HEK293T (cell line): ENCODE measurements around the gene LRIT1.

ENCODE experiments used
- CTCF ChIA-PET: fragments of 350-600 bp; formaldehyde crosslinking; extraction: SDS; loops from one replicate; lab custom pipeline; 2021; ENCODE audit warnings: antibody characterized with exemption, inconsistent platforms; lab: Yijun Ruan, JAX
- POLR2A ChIA-PET: fragments of 350-600 bp; formaldehyde crosslinking; extraction: SDS; loops from one replicate; lab custom pipeline; 2020; ENCODE audit warnings: antibody characterized with exemption, inconsistent platforms; lab: Yijun Ruan, JAX
- DNase-seq: peaks from one replicate; pipeline ENCODE4 v3.0.0; 2012; ENCODE audit warnings: mixed read lengths; ENCODE audit errors: extremely low spot score
- ARNT ChIP-seq: fragments of 450-650 bp; IDR thresholded peaks from 2 replicates; pipeline ENCODE4 v1.6.1; 2017; ENCODE audit warnings: mild to moderate bottlenecking
- BHLHE40 ChIP-seq: fragments of 450-650 bp; IDR thresholded peaks from 2 replicates; pipeline ENCODE4 v1.6.1; 2016; ENCODE audit warnings: mild to moderate bottlenecking, moderate library complexity, borderline replicate concordance
- CTBP1 ChIP-seq: fragments of 450-650 bp; IDR thresholded peaks from 2 replicates; pipeline ENCODE4 v1.6.1; 2016; ENCODE audit warnings: borderline replicate concordance
- ELF4 ChIP-seq: fragments of 450-650 bp; IDR thresholded peaks from 2 replicates; pipeline ENCODE4 v1.6.1; 2017; ENCODE audit warnings: antibody characterized with exemption
- FOXA1 ChIP-seq: fragments of 450-650 bp; IDR thresholded peaks from 2 replicates; pipeline ENCODE4 v1.6.1; 2016; ENCODE audit warnings: mild to moderate bottlenecking
- FOXK2 ChIP-seq: fragments of 450-650 bp; IDR thresholded peaks from 2 replicates; pipeline ENCODE4 v1.6.1; 2016; ENCODE audit warnings: mild to moderate bottlenecking
- FOXM1 ChIP-seq: fragments of 450-650 bp; IDR thresholded peaks from 2 replicates; pipeline ENCODE4 v1.6.1; 2017; ENCODE audit warnings: mild to moderate bottlenecking, borderline replicate concordance
- HDGF ChIP-seq: fragments of 450-650 bp; IDR thresholded peaks from 2 replicates; pipeline ENCODE4 v1.6.1; 2017; ENCODE audit warnings: antibody characterized with exemption, borderline replicate concordance
- L3MBTL2 ChIP-seq: fragments of 450-650 bp; conservative IDR thresholded peaks from 2 replicates; pipeline ENCODE4 v1.6.1; 2016; ENCODE audit warnings: mild to moderate bottlenecking
- LEF1 ChIP-seq: fragments of 450-650 bp; IDR thresholded peaks from 2 replicates; pipeline ENCODE4 v1.6.1; 2017; ENCODE audit warnings: mild to moderate bottlenecking, borderline replicate concordance
- NFRKB ChIP-seq: fragments of 450-650 bp; IDR thresholded peaks from 2 replicates; pipeline ENCODE4 v1.6.1; 2016; ENCODE audit warnings: mild to moderate bottlenecking, moderate library complexity
- PKNOX1 ChIP-seq: fragments of 450-650 bp; IDR thresholded peaks from 2 replicates; pipeline ENCODE4 v1.6.1; 2016
- SP1 ChIP-seq: fragments of 450-650 bp; IDR thresholded peaks from 2 replicates; pipeline ENCODE4 v1.6.1; 2017
- SUZ12 ChIP-seq: fragments of 450-650 bp; IDR thresholded peaks from 2 replicates; pipeline ENCODE4 v1.6.1; 2016; ENCODE audit warnings: mild to moderate bottlenecking
- TARDBP ChIP-seq: fragments of 450-650 bp; IDR thresholded peaks from 2 replicates; pipeline ENCODE4 v1.6.1; 2016
- ZNF384 ChIP-seq: fragments of 450-650 bp; IDR thresholded peaks from 2 replicates; pipeline ENCODE4 v1.6.1; 2016

Gene LRIT1

GRCh38 chr10:84270708-84271107, 29.4 kb upstream of the LRIT1 start:
- CTCF ChIA-PET, result no interaction called here
- DNase-seq, result no peak

GRCh38 chr10:84269773-84270172, 28.4 kb upstream of the LRIT1 start:
- ChIA-PET POLR2A (no interaction called here), CTCF (interaction anchor here (0.7 kb wide), 2 partner anchors 129 to 267 kb away, joined by 3 to 4 read pairs; no protein-coding TSS in a partner anchor)
- TF ChIP-seq LEF1 (no peak), ELF4 (no peak), ARNT (no peak), FOXK2 (no peak), ZNF384 (no peak), BHLHE40 (no peak), FOXM1 (no peak), SUZ12 (no peak), TARDBP (no peak), CTBP1 (no peak), NFRKB (no peak), L3MBTL2 (no peak), PKNOX1 (no peak), HDGF (no peak), FOXA1 (no peak), SP1 (no peak)
- no peak for DNase-seq

More at GRCh38 chr10:84270708-84271107, 29.4 kb upstream of the LRIT1 start:
- POLR2A ChIA-PET, result no interaction called here
- TF ChIP-seq SP1 (no peak), PKNOX1 (no peak), CTBP1 (no peak), BHLHE40 (no peak), HDGF (no peak), ELF4 (no peak), SUZ12 (no peak), FOXM1 (no peak), TARDBP (no peak), LEF1 (no peak), FOXA1 (no peak), L3MBTL2 (no peak), NFRKB (no peak), FOXK2 (no peak), ZNF384 (no peak), ARNT (no peak)

- CTCF ChIA-PET, result interaction anchor here (0.7 kb wide), 1 partner anchor 268 kb away, joined by 3 read pairs; no protein-coding TSS in a partner anchor
- DNase-seq, result no peak
- TF ChIP-seq ZNF384 (no peak), HDGF (no peak), PKNOX1 (no peak), SP1 (no peak), ELF4 (no peak), FOXM1 (no peak)
- POLR2A ChIA-PET, result no interaction called here
These were observed 27.8 kb upstream of the LRIT1 start for GRCh38 chr10:84269162-84269561.

- CTCF ChIA-PET, result interaction anchor here (0.7 to 2.4 kb wide), 13 partner anchors 11 to 273 kb away, joined by 3 to 33 read pairs (median 4); no protein-coding TSS in a partner anchor
- POLR2A ChIA-PET, result interaction anchor here (0.9 to 1.1 kb wide), 2 partner anchors 24 to 270 kb away, joined by 3 to 4 read pairs; no protein-coding TSS in a partner anchor
- no peak for TF ChIP-seq SUZ12
- no peak for TF ChIP-seq NFRKB
- TF ChIP-seq ZNF384, result no peak
- TF ChIP-seq LEF1, result no peak
- no peak for TF ChIP-seq SP1
- TF ChIP-seq ELF4, result no peak
- no peak for TF ChIP-seq FOXK2
- TF ChIP-seq ARNT, result no peak
- no peak for TF ChIP-seq FOXA1
- TF ChIP-seq PKNOX1, result no peak
- TF ChIP-seq BHLHE40, result no peak
- no peak for TF ChIP-seq HDGF
- no peak for TF ChIP-seq CTBP1
- no peak for TF ChIP-seq L3MBTL2
- TF ChIP-seq FOXM1, result no peak
- no peak for TF ChIP-seq TARDBP
- DNase-seq, result peak; percentile 49
These were observed 26.3 kb upstream of the LRIT1 start for GRCh38 chr10:84267503-84268126.

GRCh38 chr10:84265418-84265817, 24.1 kb upstream of the LRIT1 start:
- ChIA-PET CTCF (interaction anchor here (2.8 kb wide), 1 partner anchor 271 kb away, joined by 23 read pairs; no protein-coding TSS in a partner anchor), POLR2A (no interaction called here)
- TF ChIP-seq SUZ12 (no peak), HDGF (no peak), TARDBP (no peak), FOXK2 (no peak), ZNF384 (no peak), FOXA1 (no peak), ELF4 (no peak), FOXM1 (no peak)
- DNase-seq, result no peak
